ENCODE data around the gene MFSD6L.
A peak's percentile ranks its signal among the peaks of the same experiment; 100 is the strongest.

MFSD6L gene

GRCh38 chr17:8835631-8836364, 36.6 kb upstream of the MFSD6L start:
- no peak for TF ChIP-seq CTCF (IDR thresholded peaks at IDR 0.05)
- H3K9me3 ChIP-seq: no peaks in the 10 kb centered on the region
- H3K27me3 ChIP-seq: no peaks in the 10 kb centered on the region
- H3K27ac ChIP-seq: no peak overlapping the region
- H3K4me3 ChIP-seq (ENCODE audit: low read depth in 1 of 2, low read length in 1 of 2): no peak overlapping the region
- no peaks in the 10 kb centered on the region for H3K4me1 ChIP-seq (ENCODE audit: control insufficient read depth in 1 of 2, insufficient read depth in 1 of 2, low read depth in 1 of 2, low read length in 1 of 2)
- H3K36me3 ChIP-seq: peaks cover 80% of the 10 kb centered on the region

- peaks cover 87% of the 10 kb centered on the region for H3K36me3 ChIP-seq
- H3K27ac ChIP-seq: no peak overlapping the region
- no peaks in the 10 kb centered on the region for H3K27me3 ChIP-seq
- H3K4me3 ChIP-seq (ENCODE audit: low read depth in 1 of 2, low read length in 1 of 2): no peak overlapping the region
- no peaks in the 10 kb centered on the region for H3K9me3 ChIP-seq
- H3K4me1 ChIP-seq (ENCODE audit: control insufficient read depth in 1 of 2, insufficient read depth in 1 of 2, low read depth in 1 of 2, low read length in 1 of 2): no peaks in the 10 kb centered on the region
- no peak for TF ChIP-seq CTCF (IDR thresholded peaks at IDR 0.05)
Measured at GRCh38 chr17:8835106-8835505, 35.9 kb upstream of the MFSD6L start.

- no peak overlapping the region for H3K4me3 ChIP-seq (ENCODE audit: low read depth in 1 of 2, low read length in 1 of 2)
- no peaks in the 10 kb centered on the region for H3K9me3 ChIP-seq
- H3K27ac ChIP-seq: no peak overlapping the region
- H3K27me3 ChIP-seq: no peaks in the 10 kb centered on the region
- no peaks in the 10 kb centered on the region for H3K4me1 ChIP-seq (ENCODE audit: control insufficient read depth in 1 of 2, insufficient read depth in 1 of 2, low read depth in 1 of 2, low read length in 1 of 2)
- peaks cover 91% of the 10 kb centered on the region for H3K36me3 ChIP-seq
- TF ChIP-seq CTCF (IDR thresholded peaks at IDR 0.05): peak; percentile 70
Measured at GRCh38 chr17:8832711-8833352, 33.7 kb upstream of the MFSD6L start.

- no peak overlapping the region for H3K4me3 ChIP-seq (ENCODE audit: low read depth in 1 of 2, low read length in 1 of 2)
- H3K4me1 ChIP-seq (ENCODE audit: control insufficient read depth in 1 of 2, insufficient read depth in 1 of 2, low read depth in 1 of 2, low read length in 1 of 2): no peaks in the 10 kb centered on the region
- H3K36me3 ChIP-seq: peaks cover 89% of the 10 kb centered on the region
- no peak for TF ChIP-seq CTCF (IDR thresholded peaks at IDR 0.05)
- no peaks in the 10 kb centered on the region for H3K9me3 ChIP-seq
- no peaks in the 10 kb centered on the region for H3K27me3 ChIP-seq
- no peak overlapping the region for H3K27ac ChIP-seq
Measured at GRCh38 chr17:8831234-8831849, 32.2 kb upstream of the MFSD6L start.

- TF ChIP-seq CTCF (IDR thresholded peaks at IDR 0.05): no peak
- Histone ChIP-seq H3K27me3 (no peaks in the 10 kb centered on the region), H3K36me3 (peaks cover 81% of the 10 kb centered on the region), H3K27ac (no peak overlapping the region), H3K4me1 (ENCODE audit: control insufficient read depth in 1 of 2, insufficient read depth in 1 of 2, low read depth in 1 of 2, low read length in 1 of 2) (no peaks in the 10 kb centered on the region), H3K9me3 (no peaks in the 10 kb centered on the region), H3K4me3 (ENCODE audit: low read depth in 1 of 2, low read length in 1 of 2) (no peak overlapping the region)
Measured at GRCh38 chr17:8830141-8830540, 31.0 kb upstream of the MFSD6L start.
